Large intestine (tissue), 12 donors: Measurements from ENCODE around the gene PDGFC. TPM values are rescaled to one million over a fixed set of nuclear protein-coding genes. Genes with fewer than 3 reads are reported as not detected.

ENCODE experiments used
- DNase-seq, 2 donors: peaks; one replicate each; pipeline versions ENCODE4 v3.0.0 to v3.0.0-alpha.2; 2013
- H3K27ac ChIP-seq: one replicate; pipeline ENCODE4 v1.5.1; 2013; ENCODE audit warnings: low read length
- H3K27me3 ChIP-seq: 2 replicates; pipeline ENCODE4 v1.6.1; 2013; ENCODE audit warnings: low read length; ENCODE audit not compliant: control insufficient read depth, insufficient read depth
- H3K36me3 ChIP-seq: 2 replicates; pipeline ENCODE4 v1.6.1; 2013; ENCODE audit warnings: low read length; ENCODE audit not compliant: control insufficient read depth, insufficient read depth
- H3K4me1 ChIP-seq: one replicate; pipeline ENCODE4 v1.6.1; 2013; ENCODE audit warnings: low read length; ENCODE audit not compliant: control insufficient read depth, insufficient read depth
- H3K4me3 ChIP-seq: one replicate; pipeline ENCODE4 v1.5.1; 2013; ENCODE audit warnings: low read length
- H3K9me3 ChIP-seq: one replicate; pipeline ENCODE4 v1.6.1; 2013; ENCODE audit warnings: mild to moderate bottlenecking, low read depth, low read length, moderate library complexity; ENCODE audit not compliant: control insufficient read depth
- WGBS: methylation state at CpG from one replicate; pipeline ENCODE4 v1.1.5; 2013; ENCODE audit warnings: low lambda C conversion rate; ENCODE audit not compliant: insufficient coverage; 5-methylcytosine and 5-hydroxymethylcytosine counted together
- long read RNA-seq, 11 donors: transcript quantifications; one replicate each; lab custom pipeline, GENCODE V29; 2026
- polyA plus RNA-seq: library from polyadenylated mRNA; unstranded; fragments of 120-200 nt; gene quantifications from one replicate; pipeline ENCODE4 v1.2.1, GENCODE V29; 2013

PDGFC gene, protein sequence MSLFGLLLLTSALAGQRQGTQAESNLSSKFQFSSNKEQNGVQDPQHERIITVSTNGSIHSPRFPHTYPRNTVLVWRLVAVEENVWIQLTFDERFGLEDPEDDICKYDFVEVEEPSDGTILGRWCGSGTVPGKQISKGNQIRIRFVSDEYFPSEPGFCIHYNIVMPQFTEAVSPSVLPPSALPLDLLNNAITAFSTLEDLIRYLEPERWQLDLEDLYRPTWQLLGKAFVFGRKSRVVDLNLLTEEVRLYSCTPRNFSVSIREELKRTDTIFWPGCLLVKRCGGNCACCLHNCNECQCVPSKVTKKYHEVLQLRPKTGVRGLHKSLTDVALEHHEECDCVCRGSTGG
- polyA plus RNA-seq: 23.5 TPM
- long read RNA-seq, donor 1, full-length matches to known transcripts: 2 of 25 reads
- long read RNA-seq, donor 1, partial matches to known transcripts: 23 of 25 reads
- long read RNA-seq, donor 1, other reads (novel, unspliced or antisense): 0 of 25 reads
- long read RNA-seq, donor 2, full-length matches to known transcripts: 3 of 3 reads
- long read RNA-seq, donor 2, partial matches to known transcripts: 0 of 3 reads
- long read RNA-seq, donor 2, other reads (novel, unspliced or antisense): 0 of 3 reads
- long read RNA-seq, donor 3, full-length matches to known transcripts: 2 of 2 reads
- long read RNA-seq, donor 3, partial matches to known transcripts: 0 of 2 reads
- long read RNA-seq, donor 3, other reads (novel, unspliced or antisense): 0 of 2 reads
- long read RNA-seq, donor 4, full-length matches to known transcripts: 1 of 1 reads
- long read RNA-seq, donor 4, partial matches to known transcripts: 0 of 1 reads
- long read RNA-seq, donor 4, other reads (novel, unspliced or antisense): 0 of 1 reads
- long read RNA-seq, donor 5, full-length matches to known transcripts: 3 of 3 reads
- long read RNA-seq, donor 5, partial matches to known transcripts: 0 of 3 reads
- long read RNA-seq, donor 5, other reads (novel, unspliced or antisense): 0 of 3 reads
- long read RNA-seq, donor 6, full-length matches to known transcripts: 7 of 7 reads
- long read RNA-seq, donor 6, partial matches to known transcripts: 0 of 7 reads
- long read RNA-seq, donor 6, other reads (novel, unspliced or antisense): 0 of 7 reads
- long read RNA-seq, donor 7, full-length matches to known transcripts: 2 of 2 reads
- long read RNA-seq, donor 7, partial matches to known transcripts: 0 of 2 reads
- long read RNA-seq, donor 7, other reads (novel, unspliced or antisense): 0 of 2 reads
- long read RNA-seq, donor 8, full-length matches to known transcripts: 3 of 3 reads
- long read RNA-seq, donor 8, partial matches to known transcripts: 0 of 3 reads
- long read RNA-seq, donor 8, other reads (novel, unspliced or antisense): 0 of 3 reads
- long read RNA-seq, donor 9, full-length matches to known transcripts: 6 of 6 reads
- long read RNA-seq, donor 9, partial matches to known transcripts: 0 of 6 reads
- long read RNA-seq, donor 9, other reads (novel, unspliced or antisense): 0 of 6 reads
- long read RNA-seq, donor 10, full-length matches to known transcripts: 5 of 5 reads
- long read RNA-seq, donor 10, partial matches to known transcripts: 0 of 5 reads
- long read RNA-seq, donor 10, other reads (novel, unspliced or antisense): 0 of 5 reads
- long read RNA-seq, donor 11, full-length matches to known transcripts: 5 of 5 reads
- long read RNA-seq, donor 11, partial matches to known transcripts: 0 of 5 reads
- long read RNA-seq, donor 11, other reads (novel, unspliced or antisense): 0 of 5 reads

DNA sequence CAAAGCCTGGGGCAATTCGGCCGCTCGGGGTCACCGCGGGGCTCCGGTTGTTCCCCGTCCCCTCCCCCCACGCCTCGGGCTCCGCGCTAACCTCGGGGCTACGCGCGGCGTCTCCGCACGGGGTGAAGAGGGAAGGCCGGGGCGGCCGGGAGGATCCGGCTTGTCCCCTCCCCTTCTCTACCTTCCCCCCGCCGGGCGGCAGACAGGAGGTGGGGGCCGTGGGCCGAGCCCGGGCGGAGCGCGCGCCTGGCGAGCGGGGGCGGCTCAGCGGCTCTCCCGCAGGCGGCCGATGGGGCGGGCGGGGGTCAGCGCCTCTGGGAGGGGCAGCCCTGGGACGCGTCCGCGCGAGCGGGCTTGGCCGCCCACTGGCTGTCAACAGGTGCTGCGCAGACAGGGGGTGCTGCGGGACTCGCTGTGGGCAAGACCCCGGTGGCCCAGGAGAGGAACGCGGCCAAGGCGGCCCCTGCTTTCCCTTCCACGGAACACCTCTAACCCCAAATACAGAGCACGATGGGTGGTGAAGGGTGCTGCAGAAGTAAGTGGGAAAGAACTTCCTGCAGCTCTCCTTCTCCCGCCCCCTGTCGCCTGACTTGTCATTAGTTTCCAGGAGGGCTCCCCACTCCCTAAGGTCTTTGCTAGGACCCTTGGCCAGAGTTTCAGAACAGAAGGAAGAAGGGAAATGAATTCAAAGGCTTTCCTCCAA is at the start of gene PDGFC:
PDGFC (minus strand) TSS at position 124 of the 703 bp plus-strand sequence. CDS start 896 bp downstream, outside the sequence.
- H3K27ac ChIP-seq: peak within 1 kb of the TSS; percentile 77
- peak; percentile 60 to 84 for DNase-seq
- H3K36me3 ChIP-seq: no peaks in the 10 kb centered on the region
- H3K27me3 ChIP-seq: no peaks in the 10 kb centered on the region
- peaks cover 26% of the 10 kb centered on the region for H3K4me1 ChIP-seq
- no peaks in the 10 kb centered on the region for H3K9me3 ChIP-seq
- no CpG with 5 or more reads among the region's 60 CpGs for WGBS
- peak within 1 kb of the TSS; percentile 84 for H3K4me3 ChIP-seq

DNA sequence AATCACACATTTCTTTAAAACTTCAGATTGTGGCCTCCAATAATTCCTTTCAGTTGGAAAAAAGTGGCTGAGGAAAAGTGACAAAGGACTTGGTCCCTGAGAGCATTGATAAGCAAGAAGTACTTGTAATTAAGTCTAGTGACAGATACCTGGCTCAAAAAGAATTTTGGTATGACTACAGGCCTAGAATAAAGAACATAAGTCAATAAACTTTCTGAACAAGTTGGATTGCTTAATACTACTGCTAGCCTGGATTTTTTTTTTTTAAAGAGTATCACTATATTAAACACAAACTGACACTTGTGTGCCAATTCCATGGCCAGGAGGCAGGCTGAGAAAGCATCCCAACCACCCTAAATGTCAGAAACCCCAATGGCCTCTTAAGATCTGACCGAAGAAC is 49.3 kb upstream of the PDGFC start:
- no peaks in the 10 kb centered on the region for H3K9me3 ChIP-seq
- no peaks in the 10 kb centered on the region for H3K4me1 ChIP-seq
- no CpG with 5 or more reads among the region's 1 CpG for WGBS

DNA sequence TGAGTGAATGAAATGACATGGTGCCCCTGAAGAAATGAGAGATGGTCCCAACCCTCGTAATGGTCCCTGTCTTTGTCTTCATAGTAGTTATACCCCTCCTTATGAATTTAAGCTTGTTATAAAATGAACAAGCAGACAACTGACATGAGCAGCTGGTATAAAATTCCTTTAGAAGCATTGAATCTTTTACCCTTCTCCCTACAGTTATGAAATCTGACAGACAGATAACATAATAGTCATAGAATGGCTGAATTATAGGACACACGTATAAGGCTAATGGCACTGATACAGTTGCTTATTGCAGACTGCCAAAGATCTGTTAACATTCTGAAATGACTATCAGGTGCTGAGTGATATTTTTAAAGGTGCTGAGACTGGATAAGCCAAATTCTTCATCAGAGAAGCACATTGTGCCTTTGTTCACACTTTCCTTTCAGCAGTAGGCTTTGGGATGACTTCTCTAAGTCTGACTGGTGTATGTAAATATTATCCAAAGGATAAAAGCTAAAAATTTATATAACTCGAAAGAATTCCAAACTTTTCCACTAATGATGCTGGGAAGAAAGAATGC is 47.4 kb upstream of the PDGFC start:
- Histone ChIP-seq H3K36me3 (no peaks in the 10 kb centered on the region), H3K4me3 (no peak overlapping the region), H3K9me3 (no peaks in the 10 kb centered on the region), H3K4me1 (no peaks in the 10 kb centered on the region), H3K27me3 (no peaks in the 10 kb centered on the region), H3K27ac (no peak overlapping the region)
- no peak for DNase-seq
- WGBS: no CpG with 5 or more reads among the region's 3 CpGs

More for the DNA sequence above, 49.3 kb upstream of the PDGFC start:
- DNase-seq: no peak
- no peaks in the 10 kb centered on the region for H3K27me3 ChIP-seq
- H3K4me3 ChIP-seq: no peak overlapping the region
- no peak overlapping the region for H3K27ac ChIP-seq
- H3K36me3 ChIP-seq: no peaks in the 10 kb centered on the region

DNA sequence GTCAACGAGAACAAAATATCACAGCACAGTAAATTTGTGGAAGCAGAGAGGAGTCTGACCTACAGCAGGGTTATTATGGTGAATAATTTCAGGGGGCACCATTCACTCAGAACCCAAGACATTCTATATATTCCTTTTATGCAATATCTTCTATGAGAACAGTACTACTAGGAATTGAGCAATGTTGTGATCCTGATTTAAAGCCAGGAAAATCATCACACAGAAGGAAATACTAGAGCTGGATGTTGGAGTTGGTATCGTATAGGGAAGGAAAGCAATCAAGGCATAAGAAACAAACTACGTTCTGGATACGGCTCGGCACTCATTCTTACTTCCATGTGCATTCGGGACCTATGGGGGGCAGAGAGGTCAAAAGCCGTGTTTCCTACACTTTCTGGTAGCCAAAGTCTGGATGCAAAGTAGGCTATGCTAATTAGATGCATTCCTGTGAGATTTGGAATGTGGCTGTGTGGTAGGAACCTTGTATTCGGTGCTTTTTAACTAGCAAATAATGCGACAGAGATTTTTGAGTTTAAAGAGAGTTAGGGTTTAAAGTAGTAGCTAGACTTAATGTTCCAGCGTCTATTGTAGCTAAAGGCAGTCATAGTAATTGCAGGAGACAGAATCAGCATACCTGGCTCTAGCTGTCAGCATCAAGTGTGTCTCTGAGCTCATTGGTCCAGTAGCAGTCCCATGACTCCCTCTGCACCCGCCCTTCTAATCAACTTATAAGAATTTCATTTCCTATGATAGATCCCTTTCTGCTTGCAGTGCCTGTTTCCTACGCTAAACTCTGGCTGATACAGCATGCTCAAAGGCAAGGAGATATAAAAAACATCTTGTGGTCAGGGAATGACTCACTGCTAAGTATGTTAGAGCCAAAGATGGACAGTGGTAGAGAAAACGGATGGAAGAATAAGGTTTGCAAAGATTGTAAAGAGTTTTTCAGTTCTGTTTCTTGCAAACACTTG is 43.3 kb upstream of the PDGFC start:
- no peak for DNase-seq
- no peaks in the 10 kb centered on the region for H3K36me3 ChIP-seq
- H3K27ac ChIP-seq: no peak overlapping the region
- 87% methylated on average over 4 of the region's 13 CpGs for WGBS
- no peaks in the 10 kb centered on the region for H3K4me1 ChIP-seq
- H3K4me3 ChIP-seq: no peak overlapping the region
- H3K9me3 ChIP-seq: no peaks in the 10 kb centered on the region
- H3K27me3 ChIP-seq: no peaks in the 10 kb centered on the region

GRCh38 chr4:157013656-157014055 is 42.1 kb upstream of the PDGFC start:
- Histone ChIP-seq H3K9me3 (no peaks in the 10 kb centered on the region), H3K4me1 (no peaks in the 10 kb centered on the region), H3K27ac (no peak overlapping the region), H3K4me3 (no peak overlapping the region), H3K27me3 (no peaks in the 10 kb centered on the region), H3K36me3 (no peaks in the 10 kb centered on the region)
- WGBS: 100% methylated on average over 1 of the region's 4 CpGs
- no peak for DNase-seq

- no peaks in the 10 kb centered on the region for H3K4me1 ChIP-seq
- H3K27ac ChIP-seq: no peak overlapping the region
- H3K27me3 ChIP-seq: no peaks in the 10 kb centered on the region
- H3K36me3 ChIP-seq: no peaks in the 10 kb centered on the region
- no peak overlapping the region for H3K4me3 ChIP-seq
- H3K9me3 ChIP-seq: no peaks in the 10 kb centered on the region
- no CpG with 5 or more reads among the region's 2 CpGs for WGBS
- DNase-seq: no peak
Observed at GRCh38 chr4:157012781-157013180, 41.2 kb upstream of the PDGFC start.

DNA sequence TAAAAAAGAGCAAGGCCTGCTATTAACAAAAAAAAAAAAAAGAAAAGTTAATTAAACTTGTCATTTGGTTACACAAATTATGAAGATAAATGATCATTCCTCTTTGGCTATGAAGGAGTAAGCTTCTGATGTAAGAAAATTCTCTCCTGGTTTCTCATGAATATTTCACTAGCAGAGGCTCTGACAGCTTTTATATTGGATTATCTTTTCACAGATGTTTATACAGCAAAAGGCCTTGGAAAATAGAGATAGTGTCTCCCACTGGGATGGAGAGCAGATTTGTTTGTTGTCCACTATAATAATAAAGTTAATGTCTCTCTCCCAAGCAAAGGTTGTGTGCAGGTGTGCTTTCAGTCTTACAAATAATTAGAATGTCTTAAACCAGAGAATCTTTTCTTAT is 40.7 kb upstream of the PDGFC start:
- Histone ChIP-seq H3K4me1 (no peaks in the 10 kb centered on the region), H3K27ac (no peak overlapping the region), H3K27me3 (no peaks in the 10 kb centered on the region), H3K9me3 (no peaks in the 10 kb centered on the region), H3K36me3 (no peaks in the 10 kb centered on the region), H3K4me3 (no peak overlapping the region)
- DNase-seq: no peak

- Histone ChIP-seq H3K9me3 (no peaks in the 10 kb centered on the region), H3K4me3 (no peak overlapping the region), H3K27me3 (no peaks in the 10 kb centered on the region), H3K27ac (no peak overlapping the region), H3K4me1 (no peaks in the 10 kb centered on the region), H3K36me3 (no peaks in the 10 kb centered on the region)
- WGBS: 100% methylated on average over 2 of the region's 2 CpGs
- no peak for DNase-seq
Observed at GRCh38 chr4:157010630-157011029, 39.0 kb upstream of the PDGFC start.
